NCI-H1417 (cell line): ENCODE results near the gene HES1.
"Not testable (repeated sequence)": the region's sequence is repeated elsewhere in the genome, so short reads cannot be mapped to it uniquely, and the experiment has no call there.

Experiments used
- DNase-seq, 3 experiments: peaks; one replicate each; lab custom pipeline; 2025; lab: John Stamatoyannopoulos, UW

The HES1 gene

GRCh38 chr3:194135806-194136518 lies at the start of gene HES1:
HES1 (plus strand) TSS chr3:194136148; CDS start chr3:194136381, 233 bp downstream.
- DNase-seq = peak; percentile 42 to 93 (median 92)

GRCh38 chr3:194086388-194087075 lies 49.4 kb upstream of the HES1 start:
- DNase-seq = no peak

GRCh38 chr3:194087280-194087679 lies 48.7 kb upstream of the HES1 start:
- DNase-seq = no peak

GRCh38 chr3:194087995-194088855 lies 47.7 kb upstream of the HES1 start:
- DNase-seq = no peak

GRCh38 chr3:194089357-194090177 lies 46.4 kb upstream of the HES1 start:
- DNase-seq = no peak

GRCh38 chr3:194090178-194090555 lies 45.8 kb upstream of the HES1 start:
- not testable (repeated sequence) for DNase-seq

GRCh38 chr3:194090716-194091115 lies 45.2 kb upstream of the HES1 start:
- no peak for DNase-seq

GRCh38 chr3:194091141-194091540 lies 44.8 kb upstream of the HES1 start:
- DNase-seq = no peak

GRCh38 chr3:194091897-194092296 lies 44.1 kb upstream of the HES1 start:
- not testable (repeated sequence) for DNase-seq

GRCh38 chr3:194092881-194093301 lies 43.1 kb upstream of the HES1 start:
- DNase-seq = no peak

GRCh38 chr3:194093842-194094241 lies 42.1 kb upstream of the HES1 start:
- DNase-seq = no peak

GRCh38 chr3:194095464-194095863 lies 40.5 kb upstream of the HES1 start:
- DNase-seq = peak in 2 of 3 experiments; percentile 49 to 75

- no peak for DNase-seq
Measured at GRCh38 chr3:194095902-194096301, 40.0 kb upstream of the HES1 start.

GRCh38 chr3:194097141-194097882 lies 38.6 kb upstream of the HES1 start:
- no peak for DNase-seq

- no peak for DNase-seq
Measured at GRCh38 chr3:194098081-194098842, 37.7 kb upstream of the HES1 start.

GRCh38 chr3:194098843-194099183 lies 37.1 kb upstream of the HES1 start:
- no peak for DNase-seq

- no peak for DNase-seq
Measured at GRCh38 chr3:194099215-194099614, 36.7 kb upstream of the HES1 start.

- no peak for DNase-seq
Measured at GRCh38 chr3:194100856-194101390, 35.0 kb upstream of the HES1 start.

GRCh38 chr3:194101592-194102432 lies 34.1 kb upstream of the HES1 start:
- no peak for DNase-seq
